ENCODE results near the gene DENND4A. TPM values are rescaled to one million over a fixed set of nuclear protein-coding genes. Genes with fewer than 3 reads are reported as not detected.

The DENND4A gene
- total and polyA plus RNA-seq, 5 donors: 3.9 to 27.0 (median 19.7) TPM

DNA sequence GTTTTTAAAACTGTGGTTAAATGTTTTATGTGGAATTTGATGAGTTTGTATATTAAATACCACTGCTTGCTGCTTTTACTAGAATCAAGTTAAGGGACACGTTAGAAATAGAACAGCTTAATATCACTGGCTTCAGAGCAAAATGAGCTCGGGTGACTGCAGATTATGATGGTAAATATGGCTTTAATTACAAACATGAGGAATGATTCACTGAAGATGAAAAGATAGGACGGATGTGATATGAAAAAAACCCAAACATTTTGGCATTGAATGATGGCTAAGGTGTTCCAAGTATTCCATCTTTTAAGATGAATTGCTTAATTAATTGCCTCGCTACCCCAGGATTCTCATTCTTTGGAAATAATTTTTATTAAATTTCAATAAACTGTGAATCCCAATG is 136.6 kb downstream of the DENND4A start:
- ATAC-seq (no peak), DNase-seq (no peak)
- H3K27me3 ChIP-seq (ENCODE audit: control insufficient read depth, insufficient read depth): no peaks in the 10 kb centered on the region
- no peak overlapping the region for H3K4me3 ChIP-seq (ENCODE audit: low read length)
- no peaks in the 10 kb centered on the region for H3K9me3 ChIP-seq (ENCODE audit: control insufficient read depth, low read length)
- H3K4me1 ChIP-seq (ENCODE audit: control insufficient read depth, insufficient read depth, low read length): no peaks in the 10 kb centered on the region
- 83% methylated on average over 4 of the region's 4 CpGs for WGBS
- intact Hi-C loops (cut with DNase I): no loop called here
- no peak overlapping the region for H3K27ac ChIP-seq (ENCODE audit: low read length)

DNA sequence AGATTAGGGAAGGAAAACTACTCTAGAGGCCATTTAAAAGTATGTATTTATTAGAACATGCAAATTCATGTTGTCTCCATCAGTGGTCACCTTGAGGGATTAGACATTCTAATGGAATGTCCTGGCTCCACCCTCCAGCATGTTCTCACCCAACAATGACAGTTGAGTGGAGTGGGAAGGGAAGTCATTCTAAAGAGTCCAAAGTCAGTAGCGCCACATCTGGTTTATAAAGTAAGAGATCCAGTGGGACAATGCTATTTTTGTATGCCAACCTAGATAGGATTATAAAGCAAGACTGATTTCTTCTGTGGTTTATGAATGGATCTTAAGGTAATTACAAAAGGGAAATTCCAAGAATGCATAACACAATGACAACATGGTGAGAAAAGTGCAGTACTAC is 137.1 kb downstream of the DENND4A start:
- WGBS: 60% methylated on average over 1 of the region's 1 CpG
- DNase-seq: no peak
- Histone ChIP-seq H3K4me3 (ENCODE audit: low read length) (no peak overlapping the region), H3K27me3 (ENCODE audit: control insufficient read depth, insufficient read depth) (no peaks in the 10 kb centered on the region), H3K27ac (ENCODE audit: low read length) (no peak overlapping the region), H3K9me3 (ENCODE audit: control insufficient read depth, low read length) (no peaks in the 10 kb centered on the region), H3K4me1 (ENCODE audit: control insufficient read depth, insufficient read depth, low read length) (no peaks in the 10 kb centered on the region)
- ATAC-seq: peak in 1 of 2 donors; percentile 52
- intact Hi-C loops (cut with DNase I): no loop called here

DNA sequence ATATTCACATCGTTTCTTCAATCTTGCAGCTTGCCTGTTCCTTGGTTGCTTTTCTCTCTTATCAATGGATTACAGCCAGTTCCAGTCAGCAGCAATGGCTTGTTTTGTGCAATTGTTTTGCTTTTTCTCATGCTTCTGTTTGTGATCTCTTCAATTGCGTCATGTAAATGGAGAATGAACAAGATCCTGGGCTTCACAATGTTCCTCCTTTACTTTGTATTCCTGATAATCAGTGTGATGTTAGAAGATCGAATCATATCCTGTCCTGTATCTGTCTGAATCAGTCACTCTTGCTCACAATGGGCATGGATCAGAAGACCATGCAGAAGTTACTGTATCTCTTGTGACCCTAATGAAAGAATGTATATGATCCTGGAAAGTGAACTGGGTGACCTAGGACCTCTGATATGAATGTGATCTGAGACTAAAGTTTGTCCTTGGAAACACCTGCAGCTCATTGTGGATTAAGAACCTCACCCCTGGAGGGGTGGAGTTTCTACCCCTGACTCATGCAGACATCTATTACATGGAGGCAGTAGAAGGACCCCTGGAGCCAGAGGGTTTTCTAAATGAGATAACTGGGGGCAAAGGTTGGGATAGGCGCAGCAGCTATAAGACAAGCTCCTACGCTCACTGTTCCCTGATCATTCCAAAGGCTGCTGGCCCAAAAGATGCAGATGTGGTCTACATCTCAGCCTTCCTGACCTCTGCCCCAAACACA is 138.1 kb downstream of the DENND4A start:
- intact Hi-C loops (cut with DNase I): no loop called here
- no peaks in the 10 kb centered on the region for H3K4me1 ChIP-seq (ENCODE audit: control insufficient read depth, insufficient read depth, low read length)
- ATAC-seq: no peak
- no peaks in the 10 kb centered on the region for H3K9me3 ChIP-seq (ENCODE audit: control insufficient read depth, low read length)
- H3K4me3 ChIP-seq (ENCODE audit: low read length): no peak overlapping the region
- H3K27ac ChIP-seq (ENCODE audit: low read length): no peak overlapping the region
- H3K27me3 ChIP-seq (ENCODE audit: control insufficient read depth, insufficient read depth): no peaks in the 10 kb centered on the region
- DNase-seq: no peak
- WGBS: 90% methylated on average over 5 of the region's 5 CpGs

DNA sequence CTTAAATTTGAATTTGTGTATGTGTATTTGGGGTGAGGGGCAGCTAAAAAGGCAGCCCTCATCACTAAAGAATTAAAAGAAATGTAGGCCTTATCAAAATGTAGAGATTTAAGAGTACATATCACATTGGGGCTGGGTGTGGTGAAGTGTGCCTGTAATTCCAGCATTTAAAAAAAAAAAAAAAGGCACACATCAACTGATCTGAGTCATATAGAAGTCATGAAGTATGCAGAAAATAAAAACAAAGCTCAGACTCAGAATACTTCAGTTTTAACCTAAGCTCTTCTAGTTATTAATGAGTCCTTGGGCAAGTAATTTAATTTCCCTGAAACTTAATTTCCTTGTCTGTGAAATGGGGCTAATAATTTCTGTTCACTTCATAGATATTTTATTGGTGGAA is 138.8 kb downstream of the DENND4A start:
- Histone ChIP-seq H3K27me3 (ENCODE audit: control insufficient read depth, insufficient read depth) (no peaks in the 10 kb centered on the region), H3K4me1 (ENCODE audit: control insufficient read depth, insufficient read depth, low read length) (no peaks in the 10 kb centered on the region), H3K27ac (ENCODE audit: low read length) (no peak overlapping the region), H3K4me3 (ENCODE audit: low read length) (no peak overlapping the region), H3K9me3 (ENCODE audit: control insufficient read depth, low read length) (no peaks in the 10 kb centered on the region)
- intact Hi-C loops (cut with DNase I): no loop called here
- ATAC-seq (no peak), DNase-seq (no peak)

DNA sequence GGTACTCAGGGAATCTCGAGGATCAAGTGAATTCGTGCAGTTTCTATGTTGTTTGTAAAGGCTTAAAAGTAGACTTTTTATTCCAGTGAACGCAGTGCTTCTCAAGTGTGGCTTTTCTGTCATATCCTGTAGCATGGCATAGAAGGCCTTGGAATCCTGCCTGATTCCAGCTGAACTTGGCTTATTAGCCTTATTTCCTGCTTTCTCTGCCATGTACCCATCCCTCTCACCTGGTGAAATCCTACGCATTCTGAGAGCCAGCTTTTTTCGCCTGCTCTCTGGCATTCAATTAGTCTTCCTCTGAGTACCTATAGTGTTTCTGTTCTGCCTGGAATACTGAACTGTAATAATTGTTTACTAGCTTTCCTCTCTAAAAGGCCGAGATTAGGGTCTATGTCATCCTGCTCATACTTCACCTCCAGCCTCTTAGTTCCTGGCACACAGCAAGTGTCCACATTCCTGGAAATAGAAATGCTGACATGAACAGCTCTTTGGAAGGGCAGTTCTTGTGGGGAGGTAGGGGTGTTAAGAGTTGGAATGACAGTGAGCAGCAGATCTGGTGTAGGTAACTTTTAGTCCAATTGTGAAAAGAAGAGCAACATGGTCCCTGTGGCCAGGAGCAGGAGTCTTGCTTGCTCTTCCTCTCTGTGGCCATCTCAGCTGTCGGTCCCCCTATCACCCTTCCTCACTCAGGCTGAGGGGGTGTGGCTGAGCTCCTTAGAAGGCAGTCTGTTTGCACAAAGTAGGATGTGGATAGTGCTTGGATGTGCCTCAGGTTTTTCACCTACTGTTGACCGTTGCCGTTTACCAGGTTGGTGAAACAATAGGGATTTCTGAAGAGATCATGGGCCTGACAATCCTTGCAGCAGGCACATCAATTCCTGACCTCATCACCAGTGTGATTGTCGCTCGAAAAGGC is 140.0 kb downstream of the DENND4A start:
- Histone ChIP-seq H3K27me3 (ENCODE audit: control insufficient read depth, insufficient read depth) (no peaks in the 10 kb centered on the region), H3K9me3 (ENCODE audit: control insufficient read depth, low read length) (no peaks in the 10 kb centered on the region), H3K4me1 (ENCODE audit: control insufficient read depth, insufficient read depth, low read length) (no peaks in the 10 kb centered on the region), H3K4me3 (ENCODE audit: low read length) (no peak overlapping the region), H3K27ac (ENCODE audit: low read length) (no peak overlapping the region)
- DNase-seq (no peak), ATAC-seq (peak in 1 of 2 donors; percentile 49)
- WGBS: 72% methylated on average over 11 of the region's 11 CpGs
- intact Hi-C loops (cut with DNase I): no loop called here

DNA sequence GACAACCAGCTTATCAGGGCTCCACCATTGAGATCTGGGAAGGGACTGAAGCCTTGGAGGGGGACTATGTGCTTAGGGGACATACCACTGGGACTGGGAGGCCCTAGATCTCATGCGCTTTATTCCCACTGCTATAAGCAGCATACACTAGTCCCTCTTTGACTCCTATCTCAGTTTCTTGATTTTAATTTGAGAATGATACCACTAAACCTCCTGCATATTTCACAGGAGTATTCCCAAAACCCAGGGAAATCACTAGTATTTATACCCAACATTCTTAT is 141.1 kb downstream of the DENND4A start:
- H3K9me3 ChIP-seq (ENCODE audit: control insufficient read depth, low read length): no peaks in the 10 kb centered on the region
- ATAC-seq (no peak), DNase-seq (no peak)
- no peaks in the 10 kb centered on the region for H3K4me1 ChIP-seq (ENCODE audit: control insufficient read depth, insufficient read depth, low read length)
- intact Hi-C loops (cut with DNase I): no loop called here
- no peak overlapping the region for H3K27ac ChIP-seq (ENCODE audit: low read length)
- no peak overlapping the region for H3K4me3 ChIP-seq (ENCODE audit: low read length)
- H3K27me3 ChIP-seq (ENCODE audit: control insufficient read depth, insufficient read depth): no peaks in the 10 kb centered on the region
- 98% methylated on average over 1 of the region's 1 CpG for WGBS

DNA sequence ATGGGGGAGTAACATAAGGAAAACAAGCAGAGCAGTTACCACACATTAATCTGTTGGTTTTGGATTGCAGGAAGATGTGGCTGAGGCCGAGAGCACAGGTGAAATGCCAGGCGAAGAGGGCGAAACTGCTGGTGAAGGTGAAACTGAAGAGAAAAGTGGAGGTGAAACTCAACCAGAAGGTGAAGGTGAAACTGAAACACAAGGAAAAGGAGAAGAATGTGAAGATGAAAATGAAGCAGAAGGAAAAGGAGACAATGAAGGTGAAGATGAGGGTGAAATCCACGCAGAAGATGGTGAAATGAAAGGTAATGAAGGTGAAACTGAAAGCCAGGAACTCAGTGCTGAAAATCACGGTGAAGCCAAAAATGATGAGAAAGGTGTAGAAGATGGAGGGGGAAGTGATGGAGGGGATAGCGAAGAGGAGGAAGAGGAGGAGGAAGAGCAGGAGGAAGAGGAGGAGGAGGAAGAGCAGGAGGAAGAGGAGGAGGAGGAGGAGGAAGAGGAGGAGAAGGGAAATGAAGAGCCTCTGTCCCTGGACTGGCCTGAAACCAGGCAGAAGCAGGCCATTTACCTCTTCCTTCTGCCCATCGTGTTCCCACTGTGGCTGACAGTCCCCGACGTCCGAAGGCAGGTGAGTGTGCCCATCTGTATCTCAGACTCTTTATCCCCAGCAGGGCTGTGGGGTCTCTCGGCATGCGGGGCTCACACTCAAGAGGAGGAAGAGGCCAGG is 141.6 kb downstream of the DENND4A start:
- no peak overlapping the region for H3K27ac ChIP-seq (ENCODE audit: low read length)
- DNase-seq (no peak), ATAC-seq (no peak)
- no peaks in the 10 kb centered on the region for H3K9me3 ChIP-seq (ENCODE audit: control insufficient read depth, low read length)
- no peak overlapping the region for H3K4me3 ChIP-seq (ENCODE audit: low read length)
- intact Hi-C loops (cut with DNase I): no loop called here
- 92% methylated on average over 12 of the region's 12 CpGs for WGBS
- H3K4me1 ChIP-seq (ENCODE audit: control insufficient read depth, insufficient read depth, low read length): no peaks in the 10 kb centered on the region
- no peaks in the 10 kb centered on the region for H3K27me3 ChIP-seq (ENCODE audit: control insufficient read depth, insufficient read depth)

DNA sequence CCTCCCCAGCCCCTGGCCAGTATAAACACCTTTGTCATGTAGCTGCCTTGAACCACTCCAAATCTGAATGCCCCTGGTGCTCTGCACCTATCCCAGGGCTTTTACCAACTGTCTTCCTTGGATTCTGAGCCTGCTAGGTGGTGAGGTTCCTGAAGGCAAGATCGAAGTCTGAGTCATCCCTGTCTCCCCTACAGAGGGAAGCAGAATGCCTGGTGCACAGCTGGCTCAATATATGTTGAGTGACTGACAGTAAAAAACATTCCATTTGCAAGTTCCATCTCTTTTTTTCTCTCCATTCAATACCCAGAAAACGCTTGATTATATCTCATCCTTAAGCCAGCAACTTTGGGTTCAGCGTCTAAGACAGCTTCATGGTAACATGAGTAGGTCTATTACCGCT is 145.6 kb downstream of the DENND4A start:
- Histone ChIP-seq H3K4me1 (ENCODE audit: control insufficient read depth, insufficient read depth, low read length) (peaks cover 2% of the 10 kb centered on the region), H3K27me3 (ENCODE audit: control insufficient read depth, insufficient read depth) (no peaks in the 10 kb centered on the region), H3K9me3 (ENCODE audit: control insufficient read depth, low read length) (no peaks in the 10 kb centered on the region), H3K27ac (ENCODE audit: low read length) (no peak overlapping the region), H3K4me3 (ENCODE audit: low read length) (no peak overlapping the region)
- intact Hi-C loops (cut with DNase I): no loop called here
- 94% methylated on average over 4 of the region's 4 CpGs for WGBS
- ATAC-seq (no peak), DNase-seq (no peak)

DNA sequence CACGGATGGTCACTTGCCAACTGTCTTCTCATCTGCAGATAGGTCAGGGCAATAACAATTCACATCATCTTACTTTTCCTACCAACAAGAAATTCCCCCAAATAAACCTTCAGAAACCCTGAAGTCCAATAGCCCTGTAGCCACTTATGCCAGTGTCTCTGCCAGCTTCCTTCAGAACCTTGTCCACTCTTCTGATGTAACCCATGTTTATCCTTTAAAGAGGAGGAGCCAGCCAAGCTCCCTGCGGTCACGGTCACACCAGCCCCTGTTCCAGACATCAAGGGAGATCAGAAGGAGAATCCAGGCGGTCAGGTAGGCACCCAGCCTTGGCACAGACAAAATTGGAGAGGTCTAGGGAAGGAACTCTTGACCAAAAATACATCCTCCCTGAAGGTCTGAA is 146.7 kb downstream of the DENND4A start:
- Histone ChIP-seq H3K4me1 (ENCODE audit: control insufficient read depth, insufficient read depth, low read length) (peaks cover 2% of the 10 kb centered on the region), H3K9me3 (ENCODE audit: control insufficient read depth, low read length) (no peaks in the 10 kb centered on the region), H3K27ac (ENCODE audit: low read length) (no peak overlapping the region), H3K4me3 (ENCODE audit: low read length) (no peak overlapping the region), H3K27me3 (ENCODE audit: control insufficient read depth, insufficient read depth) (no peaks in the 10 kb centered on the region)
- intact Hi-C loops (cut with DNase I): no loop called here
- ATAC-seq (no peak), DNase-seq (no peak)
- 92% methylated on average over 4 of the region's 4 CpGs for WGBS

DNA sequence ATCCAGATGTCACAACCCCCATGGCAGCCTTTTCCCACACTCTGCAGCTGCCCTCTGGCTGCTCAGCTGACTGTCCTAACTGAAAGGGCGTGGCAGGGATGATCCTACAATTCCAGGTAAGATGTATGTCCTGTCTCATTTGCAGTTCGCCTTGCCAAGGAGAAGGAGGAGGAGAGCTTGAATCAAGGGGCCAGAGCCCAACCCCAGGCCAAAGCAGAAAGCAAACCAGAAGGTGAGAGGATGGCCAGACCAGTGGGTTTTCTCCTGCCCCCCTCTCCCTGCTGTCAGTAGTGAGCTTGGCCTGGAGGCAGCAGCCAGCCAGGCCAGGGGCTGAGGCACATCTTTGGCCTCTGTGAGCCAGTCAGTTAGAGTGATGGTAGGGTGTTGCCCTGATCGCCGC is 147.8 kb downstream of the DENND4A start:
- 95% methylated on average over 4 of the region's 4 CpGs for WGBS
- intact Hi-C loops (cut with DNase I): no loop called here
- no peaks in the 10 kb centered on the region for H3K27me3 ChIP-seq (ENCODE audit: control insufficient read depth, insufficient read depth)

DNA sequence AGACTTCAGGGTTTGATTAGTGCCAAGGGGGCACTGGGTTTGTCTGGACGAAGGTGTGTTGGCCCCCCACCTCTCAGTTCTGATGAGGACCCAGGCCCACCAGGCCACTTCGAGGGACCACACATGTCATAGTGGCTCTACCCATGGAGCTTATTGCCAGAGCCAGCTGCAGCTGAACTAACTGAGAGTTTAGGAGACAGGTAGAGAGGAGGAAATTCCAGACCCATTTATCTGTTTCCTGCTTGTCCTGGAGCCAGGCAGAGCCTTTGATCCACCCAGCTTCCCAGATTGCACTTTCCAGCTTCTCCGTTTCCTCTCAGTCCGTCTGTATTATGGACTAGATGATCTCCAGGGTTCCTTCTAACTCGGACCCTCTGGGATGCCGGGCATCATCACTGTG is 149.5 kb downstream of the DENND4A start:
- H3K27me3 ChIP-seq (ENCODE audit: control insufficient read depth, insufficient read depth): no peaks in the 10 kb centered on the region
- 71% methylated on average over 6 of the region's 6 CpGs for WGBS
- peaks cover 2% of the 10 kb centered on the region for H3K4me1 ChIP-seq (ENCODE audit: control insufficient read depth, insufficient read depth, low read length)
- no peak overlapping the region for H3K4me3 ChIP-seq (ENCODE audit: low read length)
- no peaks in the 10 kb centered on the region for H3K9me3 ChIP-seq (ENCODE audit: control insufficient read depth, low read length)
- ATAC-seq (peak in 1 of 2 donors; percentile 42), DNase-seq (no peak)
- intact Hi-C loops (cut with DNase I): no loop called here
- H3K27ac ChIP-seq (ENCODE audit: low read length): no peak overlapping the region

More for the DNA sequence above, 147.8 kb downstream of the DENND4A start:
- Histone ChIP-seq H3K4me3 (ENCODE audit: low read length) (no peak overlapping the region), H3K27ac (ENCODE audit: low read length) (no peak overlapping the region), H3K9me3 (ENCODE audit: control insufficient read depth, low read length) (no peaks in the 10 kb centered on the region), H3K4me1 (ENCODE audit: control insufficient read depth, insufficient read depth, low read length) (peaks cover 2% of the 10 kb centered on the region)
- ATAC-seq: no peak
- no peak for DNase-seq
